ENCODE results near the gene CDKN2AIPNL.
"Not testable (repeated sequence)": the region's sequence is repeated elsewhere in the genome, so short reads cannot be mapped to it uniquely, and the experiment has no call there.

The CDKN2AIPNL gene

GRCh38 chr5:134397196-134397595 is 14.5 kb downstream of the CDKN2AIPNL start:
- no peak for DNase-seq (ENCODE audit: low spot score)

GRCh38 chr5:134396274-134396673 is 15.4 kb downstream of the CDKN2AIPNL start:
- DNase-seq (ENCODE audit: low spot score), result no peak

- no peak for DNase-seq (ENCODE audit: low spot score)
Observed at GRCh38 chr5:134394932-134395331, 16.7 kb downstream of the CDKN2AIPNL start.

GRCh38 chr5:134392301-134392700 is 19.4 kb downstream of the CDKN2AIPNL start:
- DNase-seq (ENCODE audit: low spot score), result no peak

GRCh38 chr5:134387443-134387842 is 24.2 kb downstream of the CDKN2AIPNL start:
- no peak for DNase-seq (ENCODE audit: low spot score)

DNA sequence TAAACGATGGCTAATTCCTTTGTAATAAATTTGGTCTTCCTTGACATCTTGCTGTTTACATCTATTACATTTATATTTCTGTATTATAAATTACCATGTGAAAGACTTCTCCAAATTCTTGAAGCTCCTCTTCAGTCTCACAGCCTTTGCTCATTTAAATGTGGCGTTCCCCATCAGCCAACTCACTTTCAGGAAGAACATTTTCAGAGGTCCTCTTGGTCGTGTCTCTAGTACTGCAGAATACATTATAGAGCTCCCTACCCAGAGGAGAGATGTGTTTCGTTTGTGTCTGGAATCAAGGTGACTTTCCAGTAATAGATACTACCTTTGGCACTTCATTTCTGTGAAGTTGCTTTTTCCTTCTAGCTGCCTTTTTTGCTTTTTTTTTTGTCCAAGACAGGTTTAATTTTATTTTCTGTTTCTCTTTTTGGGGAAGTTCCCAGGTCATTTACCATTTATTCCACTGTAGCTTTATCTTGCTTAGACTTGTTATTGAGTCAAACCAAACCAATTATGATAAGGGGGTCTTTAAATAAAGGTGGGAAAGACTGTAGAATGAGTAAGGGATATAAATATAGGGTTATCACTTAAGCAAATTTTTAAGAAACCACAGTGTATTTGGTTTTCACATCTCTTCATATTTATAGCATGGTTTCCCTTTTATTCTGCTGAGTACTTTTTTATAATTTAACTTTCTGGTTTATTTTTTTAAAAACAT is 27.5 kb downstream of the CDKN2AIPNL start:
- no peak for DNase-seq (ENCODE audit: low spot score)

DNA sequence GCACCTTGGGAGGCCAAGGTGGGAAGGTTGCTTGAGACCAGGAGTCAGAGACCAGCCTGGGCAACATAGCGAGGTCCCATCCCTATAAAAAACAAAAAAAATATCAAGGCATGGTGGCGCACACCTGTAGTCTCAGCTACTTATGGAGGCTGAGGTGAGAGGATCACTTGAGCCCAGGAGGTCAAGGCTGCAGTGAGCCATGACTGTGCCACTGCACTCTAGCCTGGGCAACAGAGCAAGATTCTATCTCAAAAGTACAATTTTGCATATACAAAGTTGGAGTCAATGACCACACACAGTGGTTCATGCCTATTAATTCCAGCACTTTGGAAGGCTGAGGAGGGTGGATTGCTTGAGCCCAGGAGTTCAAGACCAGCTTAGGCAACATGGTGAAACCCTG is 29.5 kb downstream of the CDKN2AIPNL start:
- DNase-seq (ENCODE audit: low spot score), result not testable (repeated sequence)

DNA sequence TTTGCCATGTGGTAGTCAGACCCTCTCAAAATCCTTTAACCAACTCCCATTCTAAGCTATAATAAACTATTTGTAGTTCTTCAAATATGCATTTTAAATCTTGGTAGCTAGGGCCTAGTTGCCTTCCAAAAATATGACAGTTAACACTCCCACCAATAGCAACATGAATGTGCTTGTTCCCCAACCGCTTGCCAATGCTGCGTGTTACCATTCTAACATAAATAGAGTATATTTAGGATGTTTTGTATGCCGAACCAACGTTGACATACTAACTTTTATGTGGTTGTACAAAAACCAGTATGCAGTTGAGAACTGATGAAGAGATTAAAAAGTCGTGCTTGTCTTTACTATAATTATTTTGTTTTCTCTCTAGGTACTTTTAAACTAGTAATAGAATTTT is 31.3 kb downstream of the CDKN2AIPNL start:
- no peak for DNase-seq (ENCODE audit: low spot score)

DNA sequence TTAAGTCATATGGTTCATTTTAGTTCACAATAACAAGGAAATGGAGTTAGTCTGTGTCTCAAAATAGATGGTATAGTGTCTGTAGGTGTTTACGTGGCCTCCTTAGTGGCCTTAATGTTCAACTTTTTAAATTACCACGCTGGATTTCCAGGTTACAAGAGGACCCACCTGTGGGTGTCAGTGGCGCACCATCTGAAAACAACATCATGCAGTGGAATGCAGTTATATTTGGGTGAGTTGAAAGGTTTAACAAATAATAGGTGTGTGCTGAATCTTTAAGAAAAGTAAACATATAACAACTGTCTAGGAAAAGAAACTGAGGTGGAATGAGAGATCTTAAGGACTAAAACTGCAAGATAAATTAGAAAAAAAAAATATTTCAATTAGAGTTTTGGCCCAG is 37.4 kb downstream of the CDKN2AIPNL start:
- no peak for DNase-seq (ENCODE audit: low spot score)

- DNase-seq (ENCODE audit: low spot score), result not testable (repeated sequence)
Observed at GRCh38 chr5:134373633-134374032, 38.0 kb downstream of the CDKN2AIPNL start.

GRCh38 chr5:134371834-134372340 is 39.8 kb downstream of the CDKN2AIPNL start:
- peak; percentile 69 for DNase-seq (ENCODE audit: low spot score)

GRCh38 chr5:134370871-134371833 is 40.5 kb downstream of the CDKN2AIPNL start, which contains the start of gene UBE2B:
UBE2B (plus strand) TSS chr5:134371569; CDS start chr5:134371596, 27 bp downstream.
- peak; percentile 100 for DNase-seq (ENCODE audit: low spot score)

GRCh38 chr5:134370311-134370870 is 41.3 kb downstream of the CDKN2AIPNL start:
- DNase-seq (ENCODE audit: low spot score), result no peak

DNA sequence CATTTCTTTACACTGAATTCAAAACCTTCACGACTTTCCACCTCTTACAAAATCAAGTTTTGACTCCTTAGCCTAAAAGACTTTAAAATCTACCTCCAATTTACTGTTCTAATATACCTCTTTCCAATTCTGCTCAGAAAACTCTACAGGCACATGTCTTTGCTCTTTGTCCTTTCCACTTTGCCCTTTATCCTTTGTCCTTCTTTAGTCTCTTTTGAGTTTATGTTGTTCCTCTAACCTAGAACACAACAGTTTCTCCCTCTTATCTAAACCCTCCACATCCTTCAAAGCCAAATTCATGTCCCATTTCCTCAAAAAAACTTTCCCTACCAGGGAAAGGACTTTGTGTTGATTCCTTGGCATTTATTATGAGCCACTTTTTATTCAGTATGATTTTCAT is 46.1 kb downstream of the CDKN2AIPNL start:
- no peak for DNase-seq (ENCODE audit: low spot score)

DNA sequence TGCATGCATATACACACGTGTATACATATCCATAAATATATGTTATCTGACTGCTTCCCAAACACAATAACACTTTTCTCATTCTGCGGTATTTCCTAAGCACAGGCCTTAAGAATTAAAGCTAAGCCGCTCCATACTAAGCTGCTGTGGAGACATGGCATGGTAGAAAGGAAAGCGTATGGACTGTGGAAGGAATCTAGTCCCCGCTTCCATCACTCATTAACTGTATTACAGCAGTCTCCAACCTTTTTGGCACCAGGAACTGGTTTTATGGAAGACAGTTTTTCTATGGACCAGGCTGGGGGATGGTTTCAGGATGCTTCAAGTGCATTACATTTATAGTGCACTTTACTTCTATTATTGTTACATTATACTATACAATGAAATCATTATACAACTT is 56.0 kb downstream of the CDKN2AIPNL start:
- no peak for DNase-seq (ENCODE audit: low spot score)
